ENCODE results near the gene ALX4.

GRCh38 chr11:44303401-44303938 is 6.5 kb downstream of the ALX4 start:
- no peak for TF ChIP-seq ELF4 (IDR thresholded peaks at IDR 0.05)
- no peak for TF ChIP-seq HDGF (IDR thresholded peaks at IDR 0.05; ENCODE audit: borderline replicate concordance)
- TF ChIP-seq FOXA1 (IDR thresholded peaks at IDR 0.05): no peak
- no peak for TF ChIP-seq BHLHE40 (IDR thresholded peaks at IDR 0.05; ENCODE audit: borderline replicate concordance)
- no peak for TF ChIP-seq SUZ12 (IDR thresholded peaks at IDR 0.05)
- TF ChIP-seq ZNF384 (IDR thresholded peaks at IDR 0.05): no peak
